Body of pancreas (tissue), 4 donors: ENCODE measurements around the gene MTMR3.

Source experiments
- CTCF ChIP-seq, 7 experiments: fragments of 450-650 bp in 4 of 7; fragments of 200-600 bp in 3 of 7; sonication (generic) in 3 of 7; IDR thresholded peaks; one replicate each; pipeline ENCODE4 v1.5.1; 2016 to 2019; ENCODE audit warnings: antibody characterized with exemption in 7 of 7
- POLR2A ChIP-seq, 3 donors: fragments of 450-650 bp; IDR thresholded peaks; one replicate each; pipeline ENCODE4 v1.6.1; 2016; ENCODE audit warnings: antibody characterized with exemption in 3 of 3, mild to moderate bottlenecking in 2 of 3

GRCh38 chr22:30024231-30024630 lies 141.3 kb downstream of the MTMR3 start:
- TF ChIP-seq CTCF (IDR thresholded peaks at IDR 0.05) (no peak), POLR2A (IDR thresholded peaks at IDR 0.05) (no peak)
